ENCODE results near the gene FARP2.

Gene FARP2

GRCh38 chr2:241461693-241462677 lies 105.9 kb downstream of the FARP2 start:
- H3K4me1 Mint-ChIP-seq (ENCODE audit: low read depth) = no peaks in the 10 kb centered on the region
- no peaks in the 10 kb centered on the region for H3K27me3 Mint-ChIP-seq (ENCODE audit: low read depth)
- no peak overlapping the region for H3K4me3 Mint-ChIP-seq
- H3K36me3 Mint-ChIP-seq (ENCODE audit: low read depth) = no peaks in the 10 kb centered on the region
- H3K9me3 Mint-ChIP-seq = no peaks in the 10 kb centered on the region
- H3K27ac Mint-ChIP-seq = no peak overlapping the region

DNA sequence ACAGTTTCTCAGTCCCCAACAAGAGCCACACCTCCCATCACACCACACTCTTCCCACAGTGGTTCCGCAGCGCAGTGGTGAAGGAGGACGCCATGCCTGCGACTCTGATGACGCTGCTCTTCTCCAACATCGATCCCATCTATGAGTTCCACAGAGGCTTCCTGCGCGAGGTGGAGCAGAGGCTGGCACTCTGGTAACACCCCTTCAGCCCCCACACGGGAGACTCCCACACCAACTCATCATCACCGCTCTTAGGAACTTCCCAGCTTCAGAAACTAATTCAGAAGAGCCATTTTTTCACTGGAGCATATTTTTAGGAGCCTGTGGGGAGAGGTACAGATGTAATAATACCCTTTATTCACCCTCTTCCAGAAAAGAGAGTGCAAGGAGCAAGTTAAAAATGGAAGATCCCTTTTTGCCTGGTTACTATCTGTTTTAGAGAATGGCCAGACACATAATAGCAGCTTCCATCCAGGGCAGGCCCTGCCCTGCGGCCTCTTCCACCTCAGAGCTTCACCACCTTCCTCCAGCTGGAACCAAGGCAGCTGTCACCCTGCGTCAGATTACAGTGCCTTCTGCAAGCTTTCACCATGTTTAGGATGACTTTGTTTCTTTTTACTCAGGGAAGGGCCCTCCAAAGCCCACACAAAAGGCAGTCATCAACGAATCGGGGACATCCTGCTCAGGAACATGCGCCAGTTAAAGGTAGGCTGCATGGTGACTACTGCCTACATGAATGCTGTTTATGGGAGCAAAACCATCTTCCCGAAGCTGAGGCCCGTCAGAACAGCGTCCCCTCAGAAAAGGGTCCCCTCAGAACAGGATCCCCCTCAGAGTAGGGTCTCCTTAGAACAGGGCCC lies 107.4 kb downstream of the FARP2 start:
- H3K9me3 Mint-ChIP-seq = no peaks in the 10 kb centered on the region
- no peaks in the 10 kb centered on the region for H3K27me3 Mint-ChIP-seq (ENCODE audit: low read depth)
- H3K4me3 Mint-ChIP-seq = no peak overlapping the region
- no peaks in the 10 kb centered on the region for H3K36me3 Mint-ChIP-seq (ENCODE audit: low read depth)
- no peak overlapping the region for H3K27ac Mint-ChIP-seq
- H3K4me1 Mint-ChIP-seq (ENCODE audit: low read depth) = no peaks in the 10 kb centered on the region

- no peaks in the 10 kb centered on the region for H3K9me3 Mint-ChIP-seq
- H3K4me1 Mint-ChIP-seq (ENCODE audit: low read depth) = peaks cover 2% of the 10 kb centered on the region
- no peaks in the 10 kb centered on the region for H3K36me3 Mint-ChIP-seq (ENCODE audit: low read depth)
- no peak overlapping the region for H3K27ac Mint-ChIP-seq
- H3K27me3 Mint-ChIP-seq (ENCODE audit: low read depth) = no peaks in the 10 kb centered on the region
- no peak overlapping the region for H3K4me3 Mint-ChIP-seq
These were observed 109.5 kb downstream of the FARP2 start for GRCh38 chr2:241465543-241465942.

DNA sequence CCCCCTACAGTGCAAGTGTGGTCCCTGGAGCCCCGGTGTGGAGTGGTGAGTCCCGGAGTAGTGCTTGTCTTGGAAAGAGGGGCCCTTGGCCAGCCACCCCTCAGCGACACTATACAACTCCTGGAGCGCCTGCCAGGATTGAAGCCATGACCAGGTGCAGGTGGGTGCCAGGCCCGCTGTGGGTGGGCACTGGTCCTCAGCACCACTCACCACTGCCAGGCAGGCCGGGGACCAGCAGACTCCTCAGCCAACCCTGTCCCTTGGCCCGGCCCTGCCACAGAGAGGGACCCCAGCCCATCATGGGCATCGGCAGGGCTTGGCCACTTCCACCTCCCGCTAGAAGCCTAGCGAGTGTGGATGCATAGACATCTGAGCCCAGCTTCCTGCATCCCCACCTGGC lies 110.1 kb downstream of the FARP2 start:
- no peaks in the 10 kb centered on the region for H3K27me3 Mint-ChIP-seq (ENCODE audit: low read depth)
- no peak overlapping the region for H3K27ac Mint-ChIP-seq
- no peak overlapping the region for H3K4me3 Mint-ChIP-seq
- no peaks in the 10 kb centered on the region for H3K9me3 Mint-ChIP-seq
- H3K4me1 Mint-ChIP-seq (ENCODE audit: low read depth) = peaks cover 2% of the 10 kb centered on the region
- no peaks in the 10 kb centered on the region for H3K36me3 Mint-ChIP-seq (ENCODE audit: low read depth)

DNA sequence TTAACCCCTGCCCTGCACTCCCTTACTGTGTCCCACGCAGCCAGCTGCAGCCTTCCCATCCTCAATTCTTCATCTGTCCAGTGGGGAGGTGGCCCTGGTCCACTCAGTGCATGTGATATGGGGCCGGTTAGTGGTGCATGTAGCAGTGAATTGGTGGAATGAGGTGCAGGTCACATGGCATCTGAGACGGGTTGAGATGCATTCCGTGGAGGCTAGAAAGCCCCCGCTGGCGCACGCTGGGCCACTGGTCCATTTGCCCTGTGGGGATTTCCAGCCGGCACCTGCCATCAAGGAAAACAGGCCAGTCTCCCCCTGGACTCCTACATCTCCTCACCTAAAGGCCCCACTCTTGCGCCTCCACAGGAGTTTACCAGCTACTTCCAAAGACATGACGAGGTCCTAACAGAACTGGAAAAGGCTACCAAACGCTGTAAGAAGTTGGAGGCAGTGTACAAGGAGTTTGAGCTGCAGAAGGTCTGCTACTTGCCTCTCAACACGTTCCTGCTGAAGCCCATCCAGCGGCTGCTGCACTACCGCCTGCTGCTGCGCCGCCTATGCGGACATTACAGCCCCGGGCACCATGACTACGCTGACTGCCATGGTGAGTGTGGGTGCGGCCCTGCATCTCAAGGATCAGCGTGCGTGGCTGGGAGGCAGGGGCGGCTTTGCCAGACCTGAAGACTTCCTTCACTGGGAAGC lies 111.8 kb downstream of the FARP2 start:
- H3K9me3 Mint-ChIP-seq = no peaks in the 10 kb centered on the region
- H3K4me3 Mint-ChIP-seq = no peak overlapping the region
- peaks cover 10% of the 10 kb centered on the region for H3K27me3 Mint-ChIP-seq (ENCODE audit: low read depth)
- H3K36me3 Mint-ChIP-seq (ENCODE audit: low read depth) = no peaks in the 10 kb centered on the region
- peaks cover 2% of the 10 kb centered on the region for H3K4me1 Mint-ChIP-seq (ENCODE audit: low read depth)
- no peak overlapping the region for H3K27ac Mint-ChIP-seq

GRCh38 chr2:241468476-241468781 lies 112.3 kb downstream of the FARP2 start:
- peaks cover 13% of the 10 kb centered on the region for H3K27me3 Mint-ChIP-seq (ENCODE audit: low read depth)
- no peak overlapping the region for H3K4me3 Mint-ChIP-seq
- H3K27ac Mint-ChIP-seq = no peak overlapping the region
- H3K4me1 Mint-ChIP-seq (ENCODE audit: low read depth) = peaks cover 2% of the 10 kb centered on the region
- no peaks in the 10 kb centered on the region for H3K36me3 Mint-ChIP-seq (ENCODE audit: low read depth)
- H3K9me3 Mint-ChIP-seq = no peaks in the 10 kb centered on the region

- Mint-ChIP-seq H3K36me3 (ENCODE audit: low read depth) (no peaks in the 10 kb centered on the region), H3K9me3 (no peaks in the 10 kb centered on the region), H3K4me3 (no peak overlapping the region), H3K27ac (no peak overlapping the region), H3K27me3 (ENCODE audit: low read depth) (peaks cover 13% of the 10 kb centered on the region), H3K4me1 (ENCODE audit: low read depth) (peaks cover 2% of the 10 kb centered on the region)
These were observed 113.7 kb downstream of the FARP2 start for GRCh38 chr2:241469746-241470145.

- peaks cover 2% of the 10 kb centered on the region for H3K4me1 Mint-ChIP-seq (ENCODE audit: low read depth)
- no peaks in the 10 kb centered on the region for H3K36me3 Mint-ChIP-seq (ENCODE audit: low read depth)
- H3K4me3 Mint-ChIP-seq = no peak overlapping the region
- H3K9me3 Mint-ChIP-seq = no peaks in the 10 kb centered on the region
- peaks cover 13% of the 10 kb centered on the region for H3K27me3 Mint-ChIP-seq (ENCODE audit: low read depth)
- no peak overlapping the region for H3K27ac Mint-ChIP-seq
These were observed 117.3 kb downstream of the FARP2 start for GRCh38 chr2:241473399-241473798.

DNA sequence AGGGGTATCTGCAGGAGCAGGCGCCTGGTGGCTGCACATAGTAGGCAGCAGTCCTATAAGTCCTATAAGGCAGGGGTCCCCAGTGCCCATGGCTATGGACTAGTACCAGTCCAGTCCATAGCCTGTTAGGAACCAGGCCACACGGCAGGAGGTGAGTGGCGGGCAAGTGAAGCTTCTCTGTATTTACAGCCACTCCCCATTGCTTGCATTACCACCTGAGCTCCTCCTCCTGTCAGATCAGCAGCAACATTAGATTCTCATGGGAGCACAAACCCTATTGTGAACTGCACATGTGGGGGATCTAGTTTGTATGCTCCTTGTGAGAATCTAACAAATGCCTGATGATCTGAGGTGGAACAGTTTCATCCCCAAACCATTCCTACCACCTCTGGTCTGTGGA lies 119.2 kb downstream of the FARP2 start:
- no peak overlapping the region for H3K4me3 Mint-ChIP-seq
- H3K27ac Mint-ChIP-seq = no peak overlapping the region
- H3K36me3 Mint-ChIP-seq (ENCODE audit: low read depth) = no peaks in the 10 kb centered on the region
- H3K4me1 Mint-ChIP-seq (ENCODE audit: low read depth) = peaks cover 1% of the 10 kb centered on the region
- no peaks in the 10 kb centered on the region for H3K9me3 Mint-ChIP-seq
- H3K27me3 Mint-ChIP-seq (ENCODE audit: low read depth) = peaks cover 13% of the 10 kb centered on the region

GRCh38 chr2:241478166-241478565 lies 122.1 kb downstream of the FARP2 start:
- H3K36me3 Mint-ChIP-seq (ENCODE audit: low read depth) = no peaks in the 10 kb centered on the region
- no peaks in the 10 kb centered on the region for H3K4me1 Mint-ChIP-seq (ENCODE audit: low read depth)
- no peak overlapping the region for H3K27ac Mint-ChIP-seq
- no peaks in the 10 kb centered on the region for H3K9me3 Mint-ChIP-seq
- H3K4me3 Mint-ChIP-seq = no peak overlapping the region
- peaks cover 1% of the 10 kb centered on the region for H3K27me3 Mint-ChIP-seq (ENCODE audit: low read depth)

GRCh38 chr2:241479026-241479898 lies 123.2 kb downstream of the FARP2 start:
- Mint-ChIP-seq H3K36me3 (ENCODE audit: low read depth) (no peaks in the 10 kb centered on the region), H3K4me1 (ENCODE audit: low read depth) (no peaks in the 10 kb centered on the region), H3K27me3 (ENCODE audit: low read depth) (no peaks in the 10 kb centered on the region), H3K9me3 (no peaks in the 10 kb centered on the region), H3K27ac (no peak overlapping the region), H3K4me3 (no peak overlapping the region)

GRCh38 chr2:241481687-241482086 lies 125.6 kb downstream of the FARP2 start:
- Mint-ChIP-seq H3K9me3 (no peaks in the 10 kb centered on the region), H3K36me3 (ENCODE audit: low read depth) (no peaks in the 10 kb centered on the region), H3K4me1 (ENCODE audit: low read depth) (no peaks in the 10 kb centered on the region), H3K27me3 (ENCODE audit: low read depth) (no peaks in the 10 kb centered on the region), H3K27ac (no peak overlapping the region), H3K4me3 (no peak overlapping the region)

DNA sequence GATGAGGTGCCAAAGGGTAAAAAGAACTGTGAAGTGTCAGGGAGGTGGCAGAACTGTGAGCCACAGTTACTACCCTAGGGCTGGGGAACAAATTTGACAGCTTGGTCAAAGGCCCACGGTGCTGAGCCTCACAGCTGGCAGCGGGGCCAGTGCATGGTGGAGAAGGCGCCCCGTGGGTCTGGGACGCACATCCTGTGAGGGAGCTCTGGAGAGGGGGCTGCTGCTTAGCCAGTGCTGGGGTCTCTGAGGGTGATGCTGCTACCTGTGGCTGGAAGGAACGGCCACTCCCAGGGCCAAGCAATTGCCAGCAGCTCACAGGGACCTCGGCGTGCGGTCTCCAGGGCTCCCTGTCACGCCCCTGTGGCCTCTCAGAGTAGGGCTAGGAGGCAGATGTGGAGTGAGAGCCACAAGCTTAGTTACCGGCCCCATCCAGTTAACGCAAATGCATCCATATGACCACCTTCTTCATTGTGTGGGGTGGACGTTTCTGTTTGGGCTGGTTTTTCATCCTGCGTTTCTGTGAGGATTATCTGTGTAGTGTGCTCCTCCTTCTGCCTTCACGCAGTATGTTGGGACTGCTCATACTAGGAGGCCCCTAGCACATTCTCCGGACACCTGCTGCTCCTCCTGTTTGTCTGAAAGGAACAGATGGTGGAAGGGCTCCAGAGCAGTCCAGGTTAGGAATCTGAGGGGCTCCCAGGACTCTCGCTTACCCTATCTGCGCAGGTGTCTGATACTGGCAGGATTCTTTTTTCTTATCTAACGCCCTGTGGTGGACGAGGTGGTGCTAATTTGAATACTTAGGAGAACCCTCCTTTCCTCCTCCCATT lies 126.3 kb downstream of the FARP2 start:
- Mint-ChIP-seq H3K36me3 (ENCODE audit: low read depth) (no peaks in the 10 kb centered on the region), H3K9me3 (no peaks in the 10 kb centered on the region), H3K4me1 (ENCODE audit: low read depth) (no peaks in the 10 kb centered on the region), H3K27ac (no peak overlapping the region), H3K4me3 (no peak overlapping the region), H3K27me3 (ENCODE audit: low read depth) (no peaks in the 10 kb centered on the region)
